Activated CD8-positive, alpha-beta memory T cell treated with anti-CD3 and anti-CD28 coated beads for 4 hours (primary cell): ENCODE results near the gene TSFM.
"Not testable (repeated sequence)": the region's sequence is repeated elsewhere in the genome, so short reads cannot be mapped to it uniquely, and the experiment has no call there.

ENCODE experiments used
- DNase-seq, 2 donors: peaks; one replicate each; pipeline ENCODE4 v3.0.0-alpha.2; 2020; ENCODE audit warnings: low read depth in 2 of 2

TSFM gene

GRCh38 chr12:57815177-57816000, 32.8 kb downstream of the TSFM start:
- DNase-seq, result no peak

GRCh38 chr12:57816001-57816854, 33.6 kb downstream of the TSFM start:
- no peak for DNase-seq

- DNase-seq, result no peak
Measured at GRCh38 chr12:57816855-57817151, 34.2 kb downstream of the TSFM start.

- DNase-seq, result no peak
Measured at GRCh38 chr12:57817261-57817989, 34.8 kb downstream of the TSFM start.

GRCh38 chr12:57817990-57818331, 35.4 kb downstream of the TSFM start:
- not testable (repeated sequence) for DNase-seq

GRCh38 chr12:57820119-57820518, 37.5 kb downstream of the TSFM start:
- not testable (repeated sequence) for DNase-seq

GRCh38 chr12:57821015-57821414, 38.4 kb downstream of the TSFM start:
- not testable (repeated sequence) for DNase-seq

GRCh38 chr12:57821474-57822214, 39.1 kb downstream of the TSFM start:
- DNase-seq, result no peak

GRCh38 chr12:57822392-57823130, 40.0 kb downstream of the TSFM start:
- no peak for DNase-seq

- DNase-seq, result no peak
Measured at GRCh38 chr12:57823131-57823907, 40.7 kb downstream of the TSFM start.

- DNase-seq, result no peak
Measured at GRCh38 chr12:57823908-57824640, 41.5 kb downstream of the TSFM start.

GRCh38 chr12:57825451-57825850, 42.9 kb downstream of the TSFM start:
- DNase-seq, result no peak

- DNase-seq, result no peak
Measured at GRCh38 chr12:57826400-57826799, 43.8 kb downstream of the TSFM start.

GRCh38 chr12:57826966-57827365, 44.4 kb downstream of the TSFM start:
- DNase-seq, result no peak

GRCh38 chr12:57829025-57829777, 46.6 kb downstream of the TSFM start:
- DNase-seq, result no peak

GRCh38 chr12:57830393-57830792, 47.8 kb downstream of the TSFM start:
- DNase-seq, result no peak

GRCh38 chr12:57832966-57833365, 50.4 kb downstream of the TSFM start:
- DNase-seq, result no peak

GRCh38 chr12:57833672-57834071, 51.1 kb downstream of the TSFM start:
- no peak for DNase-seq
